LNCaP clone FGC (cell line): Measurements from ENCODE around the gene FUCA1.
"Not testable (repeated sequence)": the region's sequence is repeated elsewhere in the genome, so short reads cannot be mapped to it uniquely, and the experiment has no call there.

Experiments
- DNase-seq: peaks from one replicate; pipeline ENCODE4 v3.0.0-alpha.2; 2011; ENCODE audit warnings: low read depth
- H3K4me3 ChIP-seq: 2 replicates; pipeline ENCODE4 v1.5.1; 2011; ENCODE audit warnings: mild to moderate bottlenecking, low read depth, low read length, control low read depth
- CTCF ChIP-seq: IDR thresholded peaks from 2 replicates; pipeline ENCODE4 v1.5.1; 2012; ENCODE audit warnings: mild to moderate bottlenecking; ENCODE audit not compliant: control insufficient read depth, insufficient read depth; ENCODE audit errors: extremely low read depth

FUCA1 gene

GRCh38 chr1:23810818-23811540, 57.1 kb downstream of the FUCA1 start:
- H3K4me3 ChIP-seq: no peak overlapping the region
- DNase-seq: no peak
- peak; percentile 54 for TF ChIP-seq CTCF

GRCh38 chr1:23809751-23810171, 58.3 kb downstream of the FUCA1 start:
- no peak for DNase-seq
- H3K4me3 ChIP-seq: no peak overlapping the region
- peak; percentile 72 for TF ChIP-seq CTCF

GRCh38 chr1:23807453-23807852, 60.6 kb downstream of the FUCA1 start:
- no peak for TF ChIP-seq CTCF
- no peak overlapping the region for H3K4me3 ChIP-seq
- DNase-seq: no peak

- H3K4me3 ChIP-seq: no peak overlapping the region
- DNase-seq: no peak
- no peak for TF ChIP-seq CTCF
Measured at GRCh38 chr1:23806280-23806679, 61.8 kb downstream of the FUCA1 start.

- TF ChIP-seq CTCF: no peak
- DNase-seq: no peak
- no peak overlapping the region for H3K4me3 ChIP-seq
Measured at GRCh38 chr1:23805025-23805424, 63.1 kb downstream of the FUCA1 start.

- H3K4me3 ChIP-seq: no peak overlapping the region
- TF ChIP-seq CTCF: no peak
Measured at GRCh38 chr1:23804183-23804835, 63.8 kb downstream of the FUCA1 start.

GRCh38 chr1:23803674-23804073, 64.4 kb downstream of the FUCA1 start:
- no peak overlapping the region for H3K4me3 ChIP-seq
- no peak for TF ChIP-seq CTCF
- no peak for DNase-seq

More at GRCh38 chr1:23804183-23804835, 63.8 kb downstream of the FUCA1 start:
- no peak for DNase-seq

- not testable (repeated sequence) for DNase-seq, H3K4me3 ChIP-seq
Measured at GRCh38 chr1:23802809-23803342, 65.2 kb downstream of the FUCA1 start.
